Mesothelial cell of epicardium (in vitro differentiated cells): ENCODE data around the gene RNF225. TPM values are rescaled to one million over a fixed set of nuclear protein-coding genes. Genes with fewer than 3 reads are reported as not detected.
"Not testable (repeated sequence)": the region's sequence is repeated elsewhere in the genome, so short reads cannot be mapped to it uniquely, and the experiment has no call there.

Experiments used
- DNase-seq, 2 experiments: peaks; one replicate each; pipeline ENCODE4 v3.0.0; 2021; ENCODE audit warnings: low spot score in 2 of 2; ENCODE audit not compliant: unreplicated experiment in 2 of 2
- H3K27ac Mint-ChIP-seq: 2 replicates; pipeline ENCODE4 v1.8.0; 2021; ENCODE audit warnings: mixed read lengths
- H3K27me3 Mint-ChIP-seq: 2 replicates; pipeline ENCODE4 v1.8.0; 2021; ENCODE audit warnings: low read depth, mixed read lengths
- H3K36me3 Mint-ChIP-seq: 2 replicates; pipeline ENCODE4 v1.8.0; 2021; ENCODE audit warnings: mixed read lengths
- H3K4me1 Mint-ChIP-seq: 2 replicates; pipeline ENCODE4 v1.8.0; 2021; ENCODE audit warnings: mixed read lengths
- H3K4me3 Mint-ChIP-seq: 2 replicates; pipeline ENCODE4 v1.8.0; 2021; ENCODE audit warnings: mild to moderate bottlenecking, moderate library complexity, mixed read lengths
- H3K9me3 Mint-ChIP-seq: 2 replicates; pipeline ENCODE4 v1.8.0; 2021; ENCODE audit warnings: mixed read lengths
- total RNA-seq: library from RNA; stranded (reverse); gene quantifications from 3 replicates; pipeline ENCODE4 v1.2.1, GENCODE V29; 2021
- TF ChIP-seq, protein P1 (sequence below): fragments of 200-600 bp; sonication (generic); IDR thresholded peaks from one replicate; pipeline ENCODE4 v1.5.0; 2021; ENCODE audit warnings: antibody characterized with exemption; ENCODE audit not compliant: unreplicated experiment

Gene RNF225
- total RNA-seq, 1 donor from 2014 or later, result 0.83 TPM

DNA sequence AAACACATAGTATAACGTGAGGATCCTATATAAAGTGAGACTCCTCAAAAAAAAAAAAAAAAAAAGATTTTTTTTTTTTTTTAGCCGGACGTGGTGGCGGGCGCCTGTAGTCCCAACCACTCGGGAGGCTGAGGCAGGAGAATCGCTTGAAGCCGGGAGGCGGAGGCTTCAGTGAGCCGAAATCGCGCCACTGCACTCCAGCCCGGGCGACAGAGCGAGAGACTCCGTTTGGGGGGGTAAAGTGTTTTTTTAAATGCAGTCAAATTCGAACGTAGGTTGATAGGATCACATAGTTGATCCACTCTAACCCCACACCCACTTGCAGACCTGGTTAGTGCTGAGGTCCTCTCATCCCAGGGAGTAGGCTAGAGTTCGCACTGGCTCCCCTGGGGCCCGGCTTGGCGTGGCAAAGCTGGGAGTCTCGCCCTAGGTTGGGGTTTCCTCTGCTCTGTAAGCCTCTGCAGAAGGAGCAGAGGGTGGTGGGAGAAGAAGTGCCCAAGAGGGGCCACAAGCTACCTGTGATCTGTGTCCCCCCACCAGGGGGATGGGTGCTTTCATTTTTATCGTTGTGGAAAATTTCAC, 6.5 kb downstream of the RNF225 start:
- H3K4me1 Mint-ChIP-seq, result peaks cover 17% of the 10 kb centered on the region
- H3K27ac Mint-ChIP-seq, result peak overlapping the region; percentile 97
- H3K27me3 Mint-ChIP-seq, result peaks cover 12% of the 10 kb centered on the region
- no peak for DNase-seq
- TF ChIP-seq, protein P1, sequence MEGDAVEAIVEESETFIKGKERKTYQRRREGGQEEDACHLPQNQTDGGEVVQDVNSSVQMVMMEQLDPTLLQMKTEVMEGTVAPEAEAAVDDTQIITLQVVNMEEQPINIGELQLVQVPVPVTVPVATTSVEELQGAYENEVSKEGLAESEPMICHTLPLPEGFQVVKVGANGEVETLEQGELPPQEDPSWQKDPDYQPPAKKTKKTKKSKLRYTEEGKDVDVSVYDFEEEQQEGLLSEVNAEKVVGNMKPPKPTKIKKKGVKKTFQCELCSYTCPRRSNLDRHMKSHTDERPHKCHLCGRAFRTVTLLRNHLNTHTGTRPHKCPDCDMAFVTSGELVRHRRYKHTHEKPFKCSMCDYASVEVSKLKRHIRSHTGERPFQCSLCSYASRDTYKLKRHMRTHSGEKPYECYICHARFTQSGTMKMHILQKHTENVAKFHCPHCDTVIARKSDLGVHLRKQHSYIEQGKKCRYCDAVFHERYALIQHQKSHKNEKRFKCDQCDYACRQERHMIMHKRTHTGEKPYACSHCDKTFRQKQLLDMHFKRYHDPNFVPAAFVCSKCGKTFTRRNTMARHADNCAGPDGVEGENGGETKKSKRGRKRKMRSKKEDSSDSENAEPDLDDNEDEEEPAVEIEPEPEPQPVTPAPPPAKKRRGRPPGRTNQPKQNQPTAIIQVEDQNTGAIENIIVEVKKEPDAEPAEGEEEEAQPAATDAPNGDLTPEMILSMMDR, result no peak
- H3K9me3 Mint-ChIP-seq, result no peaks in the 10 kb centered on the region
- H3K4me3 Mint-ChIP-seq, result peak overlapping the region; percentile 87
- peaks cover 4% of the 10 kb centered on the region for H3K36me3 Mint-ChIP-seq

DNA sequence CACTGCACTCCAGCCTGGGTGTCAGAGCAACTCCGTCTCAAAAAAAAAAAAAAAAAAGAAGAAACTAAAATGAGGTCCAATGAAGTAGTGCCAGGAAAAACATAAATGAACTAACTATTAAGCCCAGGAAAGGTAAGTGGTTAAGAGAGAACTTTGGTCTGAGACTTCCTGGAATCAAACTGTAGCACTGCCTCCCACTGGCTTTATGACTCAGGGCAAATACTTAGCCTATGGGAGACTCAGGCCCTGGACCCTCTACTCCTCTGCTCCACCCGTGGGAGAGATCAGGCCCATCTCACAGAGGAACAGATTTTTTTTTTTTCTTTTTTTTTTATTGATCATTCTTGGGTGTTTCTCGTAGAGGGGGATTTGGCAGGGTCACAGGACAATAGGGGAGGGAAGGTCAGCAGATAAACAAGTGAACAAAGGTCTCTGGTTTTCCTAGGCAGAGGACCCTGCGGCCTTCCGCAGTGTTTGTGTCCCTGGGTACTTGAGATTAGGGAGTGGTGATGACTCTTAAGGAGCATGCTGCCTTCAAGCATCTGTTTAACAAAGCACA, 8.5 kb downstream of the RNF225 start:
- H3K36me3 Mint-ChIP-seq, H3K9me3 Mint-ChIP-seq, H3K27ac Mint-ChIP-seq, DNase-seq, H3K4me3 Mint-ChIP-seq, H3K27me3 Mint-ChIP-seq: not testable (repeated sequence)
- H3K4me1 Mint-ChIP-seq, result peaks cover 29% of the 10 kb centered on the region

DNA sequence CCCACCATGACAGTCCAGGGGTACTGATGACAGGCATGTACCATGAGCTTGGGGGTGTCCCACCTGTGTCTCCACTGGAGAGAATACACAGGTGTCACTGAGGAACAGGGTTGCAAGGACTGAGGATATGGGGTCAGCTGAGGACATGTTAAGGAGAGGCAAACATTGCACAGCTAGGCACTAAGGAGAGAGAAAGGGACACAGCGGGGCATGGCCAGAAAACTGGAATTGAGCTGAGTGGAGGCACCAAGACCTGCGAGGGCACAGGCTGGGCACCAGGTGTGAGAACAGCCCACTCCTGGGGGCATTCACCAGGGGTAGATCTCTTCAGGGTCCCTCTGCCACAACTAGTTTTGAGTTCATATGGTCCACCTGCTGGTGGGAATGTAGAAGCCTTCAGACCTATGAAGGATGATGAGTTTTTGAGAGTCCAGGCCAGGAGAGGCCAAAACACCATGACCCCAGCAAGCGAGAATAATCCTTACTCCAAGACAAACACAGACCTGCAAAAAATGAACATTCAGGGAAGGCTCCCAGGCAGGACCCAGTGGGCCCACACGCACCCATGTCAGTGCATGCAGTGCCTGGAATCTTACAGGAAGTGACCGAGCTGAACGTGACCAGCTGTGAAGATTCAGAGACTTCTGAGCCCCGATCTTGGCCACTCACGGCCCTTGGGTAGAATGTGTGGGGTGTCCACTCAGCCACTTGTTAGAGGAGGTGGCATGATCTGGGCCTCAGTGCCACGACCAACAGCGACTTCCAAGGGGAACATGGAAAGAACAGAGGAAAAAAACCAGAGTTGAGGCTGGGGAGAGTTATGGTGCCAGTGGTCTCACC, 11.6 kb downstream of the RNF225 start:
- H3K4me1 Mint-ChIP-seq, result peaks cover 23% of the 10 kb centered on the region
- DNase-seq, result no peak
- H3K27me3 Mint-ChIP-seq, result no peaks in the 10 kb centered on the region
- peaks cover 4% of the 10 kb centered on the region for H3K36me3 Mint-ChIP-seq
- H3K27ac Mint-ChIP-seq, result peak overlapping the region; percentile 94
- H3K9me3 Mint-ChIP-seq, result no peaks in the 10 kb centered on the region
- H3K4me3 Mint-ChIP-seq, result peak overlapping the region; percentile 83
- TF ChIP-seq, protein P1, result peak; percentile 51

- no peaks in the 10 kb centered on the region for H3K9me3 Mint-ChIP-seq
- H3K4me3 Mint-ChIP-seq, result peak overlapping the region; percentile 83
- peaks cover 23% of the 10 kb centered on the region for H3K4me1 Mint-ChIP-seq
- H3K36me3 Mint-ChIP-seq, result peaks cover 4% of the 10 kb centered on the region
- H3K27me3 Mint-ChIP-seq, result no peaks in the 10 kb centered on the region
- DNase-seq, result no peak
- TF ChIP-seq, protein P1, result no peak
- H3K27ac Mint-ChIP-seq, result peak overlapping the region; percentile 94
These were observed 12.2 kb downstream of the RNF225 start for GRCh38 chr19:58407658-58408151.

GRCh38 chr19:58408152-58409009, 12.9 kb downstream of the RNF225 start, which contains the start of gene ZNF584:
Gene ZNF584, plus strand, starts transcription at chr19:58408649. Its CDS starts 499 bp downstream, at chr19:58409148.
- TF ChIP-seq, protein P1, result no peak
- peaks cover 23% of the 10 kb centered on the region for H3K4me1 Mint-ChIP-seq
- peak within 1 kb of the TSS; percentile 94 for H3K27ac Mint-ChIP-seq
- no peaks in the 10 kb centered on the region for H3K27me3 Mint-ChIP-seq
- H3K9me3 Mint-ChIP-seq, result no peaks in the 10 kb centered on the region
- peaks cover 6% of the 10 kb centered on the region for H3K36me3 Mint-ChIP-seq
- DNase-seq, result peak; percentile 91 to 95
- H3K4me3 Mint-ChIP-seq, result peak within 1 kb of the TSS; percentile 83
